Activated naive CD8-positive, alpha-beta T cell treated with anti-CD3 and anti-CD28 coated beads for 36 hours (primary cell): Measurements from ENCODE around the gene LARGE1. TPM values are rescaled to one million over a fixed set of nuclear protein-coding genes. Genes with fewer than 3 reads are reported as not detected.
A peak's percentile ranks its signal among the peaks of the same experiment; 100 is the strongest.
"Not testable (repeated sequence)": the region's sequence is repeated elsewhere in the genome, so short reads cannot be mapped to it uniquely, and the experiment has no call there.

Experiments used
- DNase-seq: peaks from one replicate; pipeline ENCODE4 v3.0.0; 2021
- H3K27ac Mint-ChIP-seq: one replicate; pipeline ENCODE4 v1.8.0; 2022; ENCODE audit warnings: mild to moderate bottlenecking, moderate library complexity, mixed read lengths
- H3K27me3 Mint-ChIP-seq: one replicate; pipeline ENCODE4 v1.8.0; 2022; ENCODE audit warnings: mild to moderate bottlenecking, mixed read lengths
- H3K36me3 Mint-ChIP-seq: one replicate; pipeline ENCODE4 v1.8.0; 2021; ENCODE audit warnings: mild to moderate bottlenecking, mixed read lengths
- H3K4me1 Mint-ChIP-seq: one replicate; pipeline ENCODE4 v1.8.0; 2021; ENCODE audit warnings: mixed read lengths
- H3K4me3 Mint-ChIP-seq: one replicate; pipeline ENCODE4 v1.8.0; 2022; ENCODE audit warnings: mild to moderate bottlenecking, moderate library complexity, mixed read lengths
- H3K9me3 Mint-ChIP-seq: one replicate; pipeline ENCODE4 v1.8.0; 2022; ENCODE audit warnings: mixed read lengths
- total RNA-seq, 2 experiments: library from RNA; stranded (reverse); gene quantifications; one replicate each; pipeline ENCODE4 v1.2.3, GENCODE V29; 2021

The LARGE1 gene
- total RNA-seq, 2 experiments from 2014 or later = 0.28 to 0.93 TPM

DNA sequence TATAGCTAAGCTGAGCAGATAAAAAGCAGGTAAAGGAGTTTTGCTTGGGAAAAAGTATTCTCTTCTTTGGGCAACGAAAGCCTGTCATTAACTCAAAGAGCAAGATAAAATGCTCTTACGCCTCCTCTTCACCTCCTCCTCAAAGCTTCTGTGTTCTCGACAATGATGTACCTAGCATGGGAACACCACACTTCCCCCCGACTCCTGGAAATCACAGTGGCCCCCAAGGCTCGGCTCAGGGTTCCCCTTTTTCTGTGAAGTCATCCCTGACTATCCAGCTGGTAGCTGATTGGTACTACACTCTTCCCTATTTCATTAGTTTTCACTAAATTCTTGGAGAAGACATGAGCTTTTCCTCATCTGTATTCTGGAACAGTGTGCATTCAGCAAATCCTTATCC lies 336.1 kb downstream of the LARGE1 start:
- H3K27me3 Mint-ChIP-seq = peaks cover 5% of the 10 kb centered on the region
- no peak for DNase-seq

DNA sequence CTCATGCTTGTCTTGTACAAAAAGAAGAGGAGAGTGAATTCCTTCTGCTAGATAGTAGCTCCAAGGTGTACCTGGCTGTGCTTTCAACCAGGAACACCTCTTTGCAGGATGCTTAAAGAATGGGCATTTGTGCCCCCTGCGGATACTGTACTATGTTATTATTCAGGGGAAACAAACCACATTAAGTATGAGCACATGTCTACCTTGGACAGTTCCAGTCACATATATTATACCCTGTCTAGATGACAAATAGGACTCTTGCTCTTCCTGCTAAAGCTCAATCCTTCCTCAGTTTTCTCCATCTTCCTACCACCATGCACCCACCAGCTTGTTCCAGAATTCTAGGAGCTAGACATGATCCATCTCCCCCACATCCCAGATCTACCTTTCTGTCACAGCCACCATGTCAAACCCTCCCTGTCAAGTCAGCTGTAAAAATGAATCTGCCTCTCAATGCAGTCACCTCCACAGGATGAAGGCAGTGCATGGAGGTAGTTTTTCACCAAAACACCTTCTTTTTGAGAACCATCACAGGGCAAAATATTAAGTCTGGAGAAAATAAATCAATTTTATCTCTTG lies 337.4 kb downstream of the LARGE1 start:
- H3K36me3 Mint-ChIP-seq = no peaks in the 10 kb centered on the region
- peaks cover 5% of the 10 kb centered on the region for H3K27me3 Mint-ChIP-seq
- H3K27ac Mint-ChIP-seq = no peak overlapping the region
- H3K4me1 Mint-ChIP-seq = no peaks in the 10 kb centered on the region
- no peak overlapping the region for H3K4me3 Mint-ChIP-seq
- DNase-seq = no peak
- no peaks in the 10 kb centered on the region for H3K9me3 Mint-ChIP-seq

More for the DNA sequence above, 336.1 kb downstream of the LARGE1 start:
- Mint-ChIP-seq H3K4me3 (no peak overlapping the region), H3K36me3 (no peaks in the 10 kb centered on the region), H3K27ac (no peak overlapping the region), H3K4me1 (no peaks in the 10 kb centered on the region), H3K9me3 (no peaks in the 10 kb centered on the region)

DNA sequence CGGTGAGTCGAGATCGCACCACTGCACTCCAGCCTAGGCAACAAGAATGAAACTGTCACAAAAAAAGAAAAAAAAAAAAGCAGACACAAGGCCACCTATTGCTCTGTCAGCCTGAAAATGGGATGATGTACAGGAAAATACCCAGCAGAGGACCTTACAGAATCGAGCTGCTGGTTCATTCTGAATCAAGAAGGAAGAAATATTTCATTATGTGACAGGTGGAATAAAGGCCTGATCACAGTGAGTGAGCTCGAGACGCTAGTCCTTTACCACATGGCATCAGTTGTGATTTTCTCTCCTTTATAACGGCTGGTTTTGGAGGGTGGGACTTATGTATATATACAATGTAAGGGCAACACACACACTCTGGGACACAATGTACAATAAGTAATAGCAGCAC lies 340.0 kb downstream of the LARGE1 start:
- DNase-seq = no peak
- H3K27ac Mint-ChIP-seq = no peak overlapping the region
- no peaks in the 10 kb centered on the region for H3K4me1 Mint-ChIP-seq
- H3K4me3 Mint-ChIP-seq = no peak overlapping the region
- no peaks in the 10 kb centered on the region for H3K9me3 Mint-ChIP-seq
- peaks cover 5% of the 10 kb centered on the region for H3K27me3 Mint-ChIP-seq
- no peaks in the 10 kb centered on the region for H3K36me3 Mint-ChIP-seq

DNA sequence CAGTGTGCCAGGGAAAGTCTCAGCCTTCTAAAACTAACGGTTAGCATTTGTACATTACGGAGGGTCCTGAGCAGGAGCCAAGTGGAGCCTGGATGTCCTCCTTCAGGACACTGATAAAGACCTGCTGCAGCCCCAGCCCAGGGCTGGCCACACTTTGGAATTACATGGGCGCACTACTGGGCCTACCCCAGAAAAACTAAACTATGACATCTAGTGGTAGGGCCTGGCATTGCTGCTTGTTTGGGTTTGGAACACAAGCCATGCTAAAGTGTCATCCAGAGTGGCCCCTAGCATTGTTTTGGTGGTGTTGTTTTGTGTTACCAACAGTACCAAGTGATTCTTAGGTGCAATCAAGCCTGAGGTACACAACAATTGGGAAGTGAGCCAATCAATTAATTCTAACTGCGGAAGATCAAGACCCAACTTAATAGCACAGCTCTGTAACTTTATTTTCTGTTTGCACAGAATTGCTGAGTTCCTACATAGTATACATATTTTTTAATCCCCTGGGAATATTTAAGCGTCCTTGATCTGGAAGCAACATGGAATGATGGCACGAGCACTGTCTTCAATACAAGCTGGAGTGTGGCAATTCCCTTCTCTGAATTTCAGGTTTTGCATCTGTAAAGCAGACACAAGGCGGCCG lies 340.7 kb downstream of the LARGE1 start:
- no peaks in the 10 kb centered on the region for H3K4me1 Mint-ChIP-seq
- no peak overlapping the region for H3K27ac Mint-ChIP-seq
- H3K27me3 Mint-ChIP-seq = peaks cover 7% of the 10 kb centered on the region
- no peaks in the 10 kb centered on the region for H3K36me3 Mint-ChIP-seq
- peak; percentile 21 for DNase-seq
- no peaks in the 10 kb centered on the region for H3K9me3 Mint-ChIP-seq
- no peak overlapping the region for H3K4me3 Mint-ChIP-seq

DNA sequence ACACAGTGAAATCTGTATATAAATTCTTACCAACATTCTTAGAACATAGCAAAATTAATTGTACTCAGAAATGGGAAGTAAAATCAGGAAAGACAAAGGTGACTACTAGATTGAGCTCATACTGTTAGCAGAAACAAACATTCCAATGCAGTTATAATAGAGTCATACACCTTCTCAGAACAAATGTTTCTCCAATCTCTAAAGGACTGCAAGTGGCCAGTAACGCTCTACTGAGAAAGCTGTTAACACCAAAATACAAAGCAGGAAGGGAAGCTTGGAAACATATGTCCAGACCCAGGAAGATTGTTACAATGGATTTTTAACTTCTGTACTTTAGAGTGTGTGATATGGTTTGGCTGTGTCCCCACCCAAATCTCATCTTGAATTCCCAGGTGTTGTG lies 341.5 kb downstream of the LARGE1 start:
- Mint-ChIP-seq H3K9me3 (no peaks in the 10 kb centered on the region), H3K36me3 (no peaks in the 10 kb centered on the region), H3K4me3 (no peak overlapping the region), H3K4me1 (no peaks in the 10 kb centered on the region), H3K27ac (no peak overlapping the region), H3K27me3 (peaks cover 10% of the 10 kb centered on the region)
- DNase-seq = no peak

DNA sequence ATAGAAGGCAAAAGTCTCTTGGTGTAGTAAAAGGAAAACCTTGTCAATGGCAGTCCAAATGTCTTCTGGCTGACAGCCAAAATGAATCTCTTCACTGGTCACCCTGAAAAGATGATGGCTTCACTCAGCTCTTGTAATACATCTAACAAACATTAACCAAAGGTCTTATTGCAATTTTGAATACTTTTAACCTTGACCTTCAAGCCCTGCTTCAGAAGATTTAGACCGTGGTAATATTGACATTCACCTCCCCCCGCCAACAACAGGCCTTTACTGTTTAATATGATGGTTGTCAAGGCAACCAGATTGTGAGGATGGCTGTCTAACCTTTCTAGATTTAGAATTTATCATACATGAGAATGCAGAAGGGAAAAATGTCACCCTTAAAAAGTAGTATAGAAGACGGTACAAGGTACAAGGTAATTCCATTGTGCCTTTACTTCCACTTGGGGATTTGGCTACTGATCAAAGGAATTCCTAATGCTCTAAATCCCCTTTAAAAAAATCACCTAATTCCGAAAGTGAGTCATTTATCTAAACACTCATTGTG lies 342.3 kb downstream of the LARGE1 start:
- H3K9me3 Mint-ChIP-seq = no peaks in the 10 kb centered on the region
- peaks cover 10% of the 10 kb centered on the region for H3K27me3 Mint-ChIP-seq
- no peak for DNase-seq
- no peaks in the 10 kb centered on the region for H3K36me3 Mint-ChIP-seq
- H3K4me1 Mint-ChIP-seq = no peaks in the 10 kb centered on the region
- H3K27ac Mint-ChIP-seq = no peak overlapping the region
- H3K4me3 Mint-ChIP-seq = no peak overlapping the region

DNA sequence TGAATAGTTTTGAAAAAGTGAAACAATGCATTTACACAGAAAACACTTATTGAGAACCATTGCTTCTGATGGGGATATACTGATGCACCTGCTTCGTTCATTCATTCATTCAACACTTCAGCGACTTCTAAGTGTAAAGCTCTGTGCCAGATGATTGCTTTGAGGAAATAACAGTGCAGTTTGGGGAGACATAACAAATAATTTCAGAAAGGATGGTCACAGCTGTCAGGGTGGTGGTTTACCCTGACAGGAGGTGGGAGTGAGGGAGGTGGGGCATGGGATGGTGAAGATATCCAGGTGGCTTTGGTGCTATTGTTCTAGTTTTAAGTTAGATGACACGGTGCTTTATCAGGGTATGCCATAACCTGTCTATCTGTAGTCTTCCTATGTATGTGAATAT lies 344.1 kb downstream of the LARGE1 start:
- H3K4me1 Mint-ChIP-seq = no peaks in the 10 kb centered on the region
- no peak for DNase-seq
- H3K27me3 Mint-ChIP-seq = peaks cover 10% of the 10 kb centered on the region
- no peaks in the 10 kb centered on the region for H3K36me3 Mint-ChIP-seq
- no peak overlapping the region for H3K4me3 Mint-ChIP-seq
- no peaks in the 10 kb centered on the region for H3K9me3 Mint-ChIP-seq
- H3K27ac Mint-ChIP-seq = no peak overlapping the region

DNA sequence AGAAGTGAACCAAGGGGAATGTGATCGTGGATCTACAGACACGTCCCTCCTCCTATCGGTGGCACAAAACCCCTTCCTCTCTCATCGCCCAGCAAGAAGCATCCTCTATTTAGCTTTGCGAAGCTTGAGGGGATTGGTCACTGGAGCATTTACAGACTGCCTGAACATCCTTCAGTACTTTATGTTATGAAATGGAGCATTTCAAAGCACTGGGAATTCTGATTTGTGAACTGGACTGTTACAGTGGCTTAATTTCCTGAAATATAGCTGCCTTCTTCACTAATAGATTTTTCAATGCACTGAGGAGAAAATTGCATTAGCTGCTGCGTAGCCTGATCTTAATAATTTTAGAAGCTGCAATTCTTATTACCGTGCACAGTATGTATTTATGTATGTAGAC lies 344.5 kb downstream of the LARGE1 start:
- no peak overlapping the region for H3K4me3 Mint-ChIP-seq

DNA sequence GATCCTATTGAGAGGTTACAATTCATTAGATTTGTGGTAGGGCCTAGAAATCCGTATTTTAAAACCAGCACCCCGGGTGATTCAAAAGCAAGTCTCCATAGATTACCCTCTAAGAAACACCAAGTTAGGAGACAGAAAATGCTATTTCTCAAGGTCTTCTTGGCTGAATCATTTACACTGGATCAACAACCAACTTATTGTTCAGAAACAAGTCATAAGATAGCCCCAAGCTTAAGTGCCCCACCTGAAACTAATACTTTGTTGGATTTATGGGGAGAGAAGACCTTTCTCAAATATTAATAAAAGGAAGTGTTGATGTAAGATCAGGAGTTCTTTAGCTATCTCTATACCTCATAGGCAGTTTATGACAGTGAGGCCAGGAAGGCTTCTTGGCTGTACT lies 345.2 kb downstream of the LARGE1 start:
- no peaks in the 10 kb centered on the region for H3K36me3 Mint-ChIP-seq
- no peak for DNase-seq
- H3K4me3 Mint-ChIP-seq = no peak overlapping the region
- H3K4me1 Mint-ChIP-seq = no peaks in the 10 kb centered on the region
- H3K9me3 Mint-ChIP-seq = no peaks in the 10 kb centered on the region
- no peak overlapping the region for H3K27ac Mint-ChIP-seq
- peaks cover 10% of the 10 kb centered on the region for H3K27me3 Mint-ChIP-seq

More for the DNA sequence above, 344.5 kb downstream of the LARGE1 start:
- no peaks in the 10 kb centered on the region for H3K36me3 Mint-ChIP-seq
- H3K4me1 Mint-ChIP-seq = no peaks in the 10 kb centered on the region
- no peaks in the 10 kb centered on the region for H3K9me3 Mint-ChIP-seq
- H3K27me3 Mint-ChIP-seq = peaks cover 10% of the 10 kb centered on the region
- no peak overlapping the region for H3K27ac Mint-ChIP-seq
- no peak for DNase-seq

DNA sequence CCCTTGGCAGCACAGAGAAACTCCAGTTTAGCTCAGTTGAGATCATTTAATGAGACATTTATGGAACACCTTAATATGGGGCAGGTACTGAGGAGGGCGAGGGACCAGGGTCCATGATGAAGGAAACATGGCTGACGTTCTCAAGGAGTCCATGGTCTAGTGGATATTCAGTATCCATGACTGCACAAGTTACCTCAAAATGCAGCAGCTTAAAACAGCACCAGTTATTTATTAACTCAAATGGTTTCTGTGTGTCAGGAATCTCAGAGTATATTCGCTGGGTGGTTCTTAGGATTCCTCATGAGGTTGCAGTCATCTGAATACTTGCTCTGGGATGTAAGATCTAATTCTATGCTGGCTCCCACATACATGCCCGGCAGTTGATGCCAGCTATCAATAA lies 346.8 kb downstream of the LARGE1 start:
- Mint-ChIP-seq H3K36me3 (no peaks in the 10 kb centered on the region), H3K9me3 (no peaks in the 10 kb centered on the region), H3K4me3 (no peak overlapping the region), H3K27me3 (peaks cover 10% of the 10 kb centered on the region), H3K27ac (no peak overlapping the region), H3K4me1 (no peaks in the 10 kb centered on the region)
- DNase-seq = no peak

DNA sequence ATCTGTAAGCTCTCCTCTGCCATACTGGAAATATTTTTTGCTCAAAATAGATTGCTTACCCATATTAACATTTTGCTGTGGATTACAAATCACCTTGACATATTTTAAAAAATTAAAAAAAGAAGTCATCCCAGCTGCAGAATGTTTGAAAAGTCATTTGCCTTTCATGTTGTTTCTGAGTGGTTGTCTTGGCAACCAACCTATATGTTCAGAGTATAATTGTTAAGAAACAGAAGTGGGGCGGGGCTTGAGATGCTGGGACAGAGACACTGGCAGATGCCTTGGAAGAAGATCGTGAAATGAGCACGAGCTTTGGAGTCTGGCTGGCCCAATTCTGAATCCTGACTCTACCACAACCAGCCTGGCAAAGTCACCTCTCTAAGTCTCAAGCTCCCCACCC lies 348.2 kb downstream of the LARGE1 start:
- no peaks in the 10 kb centered on the region for H3K36me3 Mint-ChIP-seq
- H3K4me1 Mint-ChIP-seq = peaks cover 8% of the 10 kb centered on the region
- H3K27me3 Mint-ChIP-seq = peaks cover 10% of the 10 kb centered on the region
- no peaks in the 10 kb centered on the region for H3K9me3 Mint-ChIP-seq
- H3K4me3 Mint-ChIP-seq = no peak overlapping the region
- no peak overlapping the region for H3K27ac Mint-ChIP-seq
- DNase-seq = no peak

DNA sequence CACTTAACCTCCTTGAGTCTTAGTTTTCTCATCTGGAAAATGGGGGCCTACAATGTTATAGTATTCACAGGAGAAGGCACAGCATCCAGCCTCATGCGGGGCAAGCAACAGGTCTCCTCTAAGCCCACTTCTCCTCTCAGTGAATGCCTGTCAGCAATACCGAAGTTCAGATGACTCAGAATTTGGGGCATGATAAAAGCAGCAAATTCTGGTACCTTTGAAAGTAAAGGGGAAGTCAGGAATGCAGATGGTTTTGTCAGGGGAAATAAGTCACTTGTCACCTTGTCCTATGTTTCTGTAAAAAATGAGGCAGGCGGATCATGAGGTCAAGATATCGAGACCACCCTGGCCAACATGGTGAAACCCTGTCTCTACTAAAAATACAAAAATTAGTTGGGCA lies 350.2 kb downstream of the LARGE1 start:
- H3K9me3 Mint-ChIP-seq = no peaks in the 10 kb centered on the region
- H3K4me1 Mint-ChIP-seq = peaks cover 8% of the 10 kb centered on the region
- no peak for DNase-seq
- no peaks in the 10 kb centered on the region for H3K36me3 Mint-ChIP-seq
- H3K4me3 Mint-ChIP-seq = no peak overlapping the region
- peaks cover 10% of the 10 kb centered on the region for H3K27me3 Mint-ChIP-seq
- no peak overlapping the region for H3K27ac Mint-ChIP-seq

DNA sequence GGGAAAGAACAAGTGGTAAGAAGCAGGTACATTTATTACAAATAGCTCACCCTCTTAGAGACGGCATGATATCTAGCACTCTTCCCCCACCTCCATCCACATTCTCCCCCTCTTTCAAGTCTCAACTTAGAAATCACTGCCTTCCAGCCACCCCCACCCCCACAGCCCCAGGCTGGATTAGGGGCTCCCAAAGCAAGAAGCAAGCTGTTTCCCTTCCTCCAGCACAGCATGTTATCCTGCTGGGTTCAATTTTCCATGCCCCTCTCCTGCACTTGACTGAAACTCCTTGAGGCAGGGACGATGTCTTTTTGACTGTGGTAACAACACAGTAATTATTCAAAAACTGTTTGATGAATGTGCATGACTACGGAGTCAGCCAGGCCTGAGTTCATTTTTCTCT lies 350.7 kb downstream of the LARGE1 start:
- H3K27me3 Mint-ChIP-seq = peaks cover 8% of the 10 kb centered on the region
- H3K27ac Mint-ChIP-seq = peak overlapping the region; percentile 16
- no peak overlapping the region for H3K4me3 Mint-ChIP-seq
- no peaks in the 10 kb centered on the region for H3K36me3 Mint-ChIP-seq
- DNase-seq = no peak
- H3K9me3 Mint-ChIP-seq = no peaks in the 10 kb centered on the region
- H3K4me1 Mint-ChIP-seq = peaks cover 8% of the 10 kb centered on the region

DNA sequence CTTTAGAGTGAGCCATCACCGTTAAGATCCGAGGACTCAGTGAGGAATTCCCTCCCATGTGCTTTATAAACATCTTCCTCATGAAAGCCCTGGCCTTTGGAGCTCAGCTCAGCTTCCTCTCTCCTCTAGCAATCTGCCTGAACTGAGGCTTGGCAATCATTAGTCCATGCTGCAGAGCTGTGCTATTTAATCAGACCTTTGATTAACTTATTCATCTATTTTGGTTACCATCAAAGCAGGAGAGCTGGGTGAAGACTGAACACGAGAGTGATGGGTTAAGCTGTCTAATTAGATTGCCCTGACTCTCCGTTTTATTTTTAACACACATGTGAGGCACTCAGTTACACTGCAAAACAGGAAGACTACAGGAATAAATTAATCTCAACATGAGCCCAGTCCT lies 351.3 kb downstream of the LARGE1 start:
- Mint-ChIP-seq H3K27ac (peak overlapping the region; percentile 56), H3K9me3 (no peaks in the 10 kb centered on the region)

DNA sequence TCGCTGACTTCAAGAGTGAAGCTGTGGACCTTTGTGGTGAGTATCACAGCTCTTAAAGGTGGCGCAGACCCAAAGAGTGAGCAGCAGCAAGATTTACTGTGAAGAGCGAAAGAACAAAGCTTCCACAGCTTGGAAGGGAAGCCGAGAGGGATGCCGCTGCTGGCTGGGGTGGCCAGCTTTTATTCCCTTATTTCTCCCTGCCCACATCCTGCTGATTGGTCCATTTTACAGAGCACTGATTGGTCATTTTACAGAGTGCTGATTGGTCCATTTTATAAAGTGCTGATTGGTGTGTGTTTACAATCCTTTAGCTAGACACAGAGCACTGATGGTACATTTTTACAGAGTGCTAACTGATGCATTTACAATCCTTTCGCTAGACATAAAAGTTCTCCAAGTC lies 353.8 kb downstream of the LARGE1 start:
- H3K36me3 Mint-ChIP-seq, H3K27me3 Mint-ChIP-seq, H3K4me1 Mint-ChIP-seq, H3K27ac Mint-ChIP-seq, DNase-seq, H3K9me3 Mint-ChIP-seq, H3K4me3 Mint-ChIP-seq: not testable (repeated sequence)

More for the DNA sequence above, 351.3 kb downstream of the LARGE1 start:
- Mint-ChIP-seq H3K4me1 (peaks cover 8% of the 10 kb centered on the region), H3K4me3 (no peak overlapping the region), H3K36me3 (no peaks in the 10 kb centered on the region), H3K27me3 (peaks cover 5% of the 10 kb centered on the region)
- DNase-seq = no peak

DNA sequence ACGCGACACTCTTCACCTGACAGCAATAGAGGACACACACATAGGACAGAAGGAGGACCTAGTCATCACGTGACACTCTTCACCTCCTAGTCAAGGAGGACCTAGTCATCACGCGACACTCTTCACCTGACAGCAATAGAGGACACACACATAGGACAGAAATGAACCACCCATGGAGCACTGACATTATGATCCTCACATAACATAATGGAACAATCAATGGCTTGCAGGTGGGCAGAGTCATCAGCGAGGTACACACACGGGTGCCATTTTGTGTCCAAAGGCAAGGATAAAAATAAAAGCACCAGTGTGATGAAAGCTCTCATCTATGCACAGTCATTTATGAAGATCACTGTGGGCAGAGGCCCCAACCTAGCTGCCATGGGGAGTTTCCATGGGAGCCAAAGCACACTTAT lies 354.7 kb downstream of the LARGE1 start:
- peaks cover 5% of the 10 kb centered on the region for H3K27me3 Mint-ChIP-seq
- H3K4me1 Mint-ChIP-seq = peaks cover 8% of the 10 kb centered on the region
- H3K9me3 Mint-ChIP-seq = no peaks in the 10 kb centered on the region
- no peak overlapping the region for H3K4me3 Mint-ChIP-seq
- peak; percentile 4 for DNase-seq
- no peak overlapping the region for H3K27ac Mint-ChIP-seq
- H3K36me3 Mint-ChIP-seq = no peaks in the 10 kb centered on the region
